GM21447 (cell line): ENCODE results near the gene UAP1.
"Not testable (repeated sequence)": the region's sequence is repeated elsewhere in the genome, so short reads cannot be mapped to it uniquely, and the experiment has no call there.

Source experiments
- ATAC-seq: cut with Tn5 transposase; IDR thresholded peaks from one replicate; pipeline ENCODE4 v1.9.1; 2021; ENCODE audit not compliant: unreplicated experiment

Gene UAP1

DNA sequence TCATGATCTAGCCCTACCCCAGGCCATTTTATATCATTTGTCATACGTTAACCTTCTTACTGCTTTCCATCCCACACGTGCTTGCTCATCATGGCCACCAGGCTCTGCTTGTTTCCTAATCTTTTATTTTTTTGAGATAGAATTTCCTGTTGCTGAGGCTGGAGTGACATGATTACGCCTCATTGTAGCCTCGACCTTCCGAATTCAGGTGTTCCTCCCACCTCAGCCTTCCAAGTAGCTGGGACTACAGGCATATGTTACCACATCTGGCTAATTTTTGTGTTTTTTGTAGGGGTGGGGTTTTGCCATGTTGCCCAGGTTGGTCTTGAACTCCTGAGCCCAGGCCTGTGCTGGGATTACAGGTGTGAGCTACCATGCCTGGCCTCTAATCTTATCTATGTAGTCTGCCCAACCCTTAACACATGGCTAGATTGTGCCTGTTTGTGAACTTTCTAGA, 3.3 kb downstream of the UAP1 start:
- no peak for ATAC-seq

DNA sequence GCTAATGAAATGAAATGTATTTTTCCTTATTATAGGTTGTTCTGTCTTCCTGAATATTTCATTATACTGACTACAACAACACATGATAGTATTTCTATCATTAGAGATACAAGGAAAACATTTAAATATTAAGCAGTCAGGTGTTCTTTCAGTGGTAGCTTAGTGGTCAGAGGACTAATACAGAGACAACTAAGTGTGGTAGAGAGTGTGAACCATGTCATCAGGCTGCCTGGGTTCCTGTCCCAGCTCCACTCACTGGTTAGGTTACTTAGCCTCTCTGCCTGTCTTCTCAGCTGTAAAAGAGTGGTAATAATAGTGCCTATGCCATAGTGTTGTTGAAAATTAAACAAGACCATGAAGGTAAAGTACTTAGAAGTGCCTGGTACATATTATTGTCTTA, 3.9 kb downstream of the UAP1 start:
- no peak for ATAC-seq

DNA sequence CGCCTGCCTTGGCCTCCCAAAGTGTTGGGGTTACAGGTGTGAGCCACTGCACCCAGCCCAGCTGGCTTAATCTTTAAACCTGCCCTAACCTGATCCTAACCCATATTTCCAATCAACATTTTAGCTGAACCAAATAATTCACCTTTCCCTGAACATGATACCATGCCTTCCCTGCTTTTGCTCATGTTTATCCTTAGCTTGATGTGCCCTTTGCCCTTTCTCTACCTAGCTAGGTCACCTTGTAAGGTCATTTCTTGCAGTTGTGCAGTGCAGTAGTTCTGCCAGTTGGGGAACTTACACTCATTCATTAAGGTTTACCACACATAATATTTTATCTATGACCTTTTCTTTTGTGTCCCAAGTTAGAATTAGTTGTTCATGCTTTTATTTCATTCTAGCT, 5.3 kb downstream of the UAP1 start:
- no peak for ATAC-seq

DNA sequence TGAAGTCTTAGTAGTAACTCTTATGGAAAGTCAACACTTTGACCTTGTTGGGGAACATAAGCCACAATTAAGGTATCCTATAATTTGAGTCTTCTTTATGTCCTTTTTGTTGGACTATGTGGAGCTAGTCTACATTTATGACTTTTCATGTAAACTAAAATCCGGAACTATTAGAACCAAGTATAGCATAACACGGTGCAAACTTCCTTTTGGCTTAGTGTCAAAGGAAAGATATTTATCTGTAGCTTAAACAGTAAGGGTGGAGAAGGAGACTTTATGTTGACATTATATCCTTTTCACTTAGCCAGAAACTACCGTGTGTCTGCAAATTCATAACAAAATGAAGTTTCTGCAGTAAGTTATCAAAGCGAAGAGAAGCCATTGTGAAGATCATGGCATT, 7.3 kb downstream of the UAP1 start:
- ATAC-seq, result no peak

DNA sequence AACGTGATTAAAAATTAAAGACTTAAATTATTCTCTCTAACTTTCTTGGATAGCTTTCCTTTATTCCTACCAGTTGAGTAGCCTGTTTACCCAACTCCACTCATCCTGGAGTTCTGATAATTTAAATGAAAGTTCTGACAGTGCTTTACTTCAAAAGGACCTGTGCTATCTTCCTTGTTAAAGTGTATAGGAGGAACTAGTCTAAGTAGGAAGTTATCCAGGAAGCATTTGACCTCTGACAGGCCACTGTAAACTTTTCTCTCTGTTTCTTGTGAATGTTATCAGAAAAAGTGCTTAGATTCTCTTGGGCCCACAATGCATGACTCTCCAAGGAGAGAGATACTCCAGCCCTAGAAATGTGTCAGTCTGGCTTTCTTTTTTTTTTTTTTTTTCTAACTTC, 9.2 kb downstream of the UAP1 start:
- no peak for ATAC-seq

DNA sequence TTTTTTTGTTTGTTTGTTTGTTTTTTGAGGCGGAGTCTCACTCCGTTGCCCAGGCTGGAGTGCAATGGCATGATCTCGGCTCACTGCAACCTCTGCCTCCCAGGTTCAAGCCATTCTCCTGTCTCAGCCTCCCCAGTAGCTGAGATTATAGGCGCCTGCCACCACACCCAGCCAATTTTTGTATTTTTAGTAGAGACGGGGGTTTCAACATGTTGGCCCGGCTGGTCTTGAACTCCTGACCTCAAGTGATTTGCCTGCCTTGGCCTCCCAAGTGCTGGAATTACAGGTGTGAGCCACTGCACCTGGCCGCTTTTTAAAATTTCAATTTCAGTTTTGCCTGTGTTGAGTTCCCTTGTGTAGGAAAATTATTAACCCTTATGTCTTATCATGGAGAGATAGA, 9.6 kb downstream of the UAP1 start:
- ATAC-seq, result not testable (repeated sequence)

DNA sequence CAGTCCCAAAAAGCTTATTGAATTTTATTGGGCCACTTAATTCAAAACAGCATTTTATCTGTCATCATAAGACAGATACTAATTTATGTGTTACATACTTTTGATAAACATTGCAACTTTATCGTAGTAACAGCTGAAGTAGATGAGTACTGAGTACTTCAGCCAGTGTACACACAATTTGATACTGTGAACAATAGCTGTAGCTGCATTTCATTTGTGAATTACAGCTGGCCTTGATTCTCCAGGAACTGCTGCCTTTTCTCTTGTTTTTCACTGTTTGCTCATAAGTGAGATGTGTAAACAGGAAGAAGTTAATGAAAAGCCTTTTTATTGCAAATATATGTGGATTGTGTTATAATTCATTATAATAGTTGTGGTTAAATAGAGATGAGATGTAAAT, 10.2 kb downstream of the UAP1 start:
- no peak for ATAC-seq

DNA sequence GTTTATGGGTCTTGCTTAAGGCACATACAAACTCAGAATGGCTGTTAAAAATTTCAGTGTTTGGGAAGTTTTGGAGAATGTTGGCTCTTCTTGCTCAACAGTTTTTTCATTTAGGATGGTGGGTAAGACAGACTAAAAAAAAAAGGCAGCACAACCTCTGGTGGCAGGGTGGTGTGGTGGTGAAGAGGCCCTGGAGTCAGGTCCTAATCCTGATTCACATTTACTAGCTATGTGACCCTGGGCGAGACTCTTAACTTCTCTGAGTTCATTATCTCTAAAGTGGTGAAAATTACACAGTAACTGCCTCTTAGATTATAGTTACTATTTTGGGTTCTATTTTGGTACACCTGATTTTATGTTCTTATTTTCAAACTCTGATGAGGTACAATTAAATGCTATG, 11.6 kb downstream of the UAP1 start:
- no peak for ATAC-seq

DNA sequence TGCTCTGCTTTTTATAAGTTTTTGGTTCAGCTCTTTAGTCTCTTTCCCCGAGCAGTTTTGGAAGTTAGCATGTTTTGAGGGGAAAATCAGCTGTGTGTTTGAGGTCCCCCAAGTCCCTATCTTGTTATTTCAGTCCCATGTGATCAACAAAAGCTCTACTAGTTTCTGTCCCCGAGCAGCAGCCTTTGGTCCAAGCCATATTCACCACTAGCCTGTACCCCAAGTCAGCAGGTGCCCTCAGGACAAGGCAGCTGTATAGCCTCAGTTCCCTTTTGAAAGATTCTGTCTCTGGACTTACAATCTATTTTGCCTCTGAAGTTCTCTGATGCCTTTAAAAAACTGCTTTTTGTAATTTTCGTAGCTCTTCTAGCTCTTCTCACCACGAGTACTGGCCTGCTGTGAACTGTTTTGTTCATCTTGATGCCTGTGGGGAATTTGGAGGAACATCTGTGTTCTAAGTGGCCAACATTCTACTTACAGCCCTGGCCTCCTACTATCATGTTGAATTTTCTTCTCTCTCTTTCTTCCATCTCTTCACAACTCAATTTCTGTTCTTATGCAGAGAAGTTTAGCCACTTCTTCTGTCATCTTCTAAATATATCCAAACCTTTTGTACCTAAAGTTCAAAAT, 16.7 kb downstream of the UAP1 start:
- ATAC-seq, result no peak

DNA sequence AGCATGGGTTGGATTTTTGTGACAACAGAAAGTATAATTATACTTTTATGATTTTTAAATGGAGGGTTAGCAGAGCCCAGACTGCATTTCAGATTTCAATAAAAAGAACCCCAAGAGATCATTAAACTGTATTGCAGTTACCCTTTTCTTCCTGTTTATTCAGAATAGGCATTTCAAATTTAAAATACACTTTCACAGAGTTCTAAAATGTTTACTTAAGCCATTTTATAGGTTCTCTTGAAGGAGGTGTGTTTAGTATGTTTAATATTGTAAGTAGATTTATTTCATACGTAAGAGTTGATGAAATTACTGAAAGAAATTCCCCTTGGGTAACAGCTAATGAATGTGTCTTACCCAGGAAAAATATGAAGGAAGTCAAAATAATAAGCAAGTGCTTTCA, 17.4 kb downstream of the UAP1 start:
- no peak for ATAC-seq

DNA sequence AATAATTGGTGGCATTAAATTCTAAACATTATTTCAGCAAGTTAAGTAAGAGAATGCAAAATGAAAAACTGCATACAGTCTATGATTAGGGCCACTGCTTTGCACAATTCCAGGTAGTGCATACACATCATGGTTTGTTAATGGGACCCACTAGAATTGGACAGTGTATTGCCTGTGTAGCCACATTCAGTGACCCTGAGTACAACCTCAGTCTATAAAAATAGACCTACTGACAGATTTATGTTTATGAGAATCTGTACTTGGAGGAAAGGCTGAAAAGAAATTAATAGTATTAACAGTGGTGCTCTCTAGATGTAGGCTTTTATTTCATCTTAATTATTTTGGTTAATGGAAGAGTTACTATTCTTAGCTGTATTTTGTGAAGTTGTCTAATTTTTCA, 18.8 kb downstream of the UAP1 start:
- ATAC-seq, result no peak

DNA sequence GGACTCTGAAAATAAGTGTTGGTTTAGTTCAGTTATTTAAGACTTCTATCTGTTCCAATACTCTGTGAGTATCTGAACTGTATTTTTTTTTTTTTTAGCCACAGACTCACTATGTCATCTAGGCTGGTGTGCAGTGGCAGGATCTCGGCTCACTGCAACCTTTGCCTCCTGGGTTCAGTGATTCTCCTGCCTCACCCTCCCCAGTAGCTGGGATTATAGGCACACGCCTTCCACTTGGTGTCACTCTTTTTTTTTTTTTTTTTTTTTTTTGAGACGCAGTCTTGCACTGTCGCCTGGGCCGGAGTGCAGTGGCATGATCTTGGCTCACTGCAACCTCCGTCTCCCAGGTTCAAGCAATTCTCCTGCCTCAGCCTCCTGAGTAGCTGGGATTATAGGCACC, 21.4 kb downstream of the UAP1 start:
- ATAC-seq, result not testable (repeated sequence)

DNA sequence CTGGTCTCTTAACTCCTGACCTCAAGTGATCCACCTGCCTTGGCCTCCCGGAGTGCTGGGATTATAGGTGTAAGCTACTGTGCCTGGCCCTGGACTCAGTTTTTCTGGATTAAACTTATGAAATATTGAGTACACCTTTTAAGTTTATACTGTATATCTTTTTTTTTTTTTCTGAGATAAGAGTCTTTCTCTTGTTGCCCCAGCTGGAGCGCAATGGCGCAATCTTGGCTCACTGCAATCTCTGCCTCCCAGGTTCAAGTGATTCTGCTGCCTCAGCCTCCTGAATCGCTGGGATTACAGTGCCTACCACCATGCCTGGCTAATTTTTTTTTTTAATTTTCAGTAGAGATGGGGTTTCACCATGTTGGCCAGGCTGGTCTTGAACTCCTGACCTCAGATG, 23.6 kb downstream of the UAP1 start:
- not testable (repeated sequence) for ATAC-seq

DNA sequence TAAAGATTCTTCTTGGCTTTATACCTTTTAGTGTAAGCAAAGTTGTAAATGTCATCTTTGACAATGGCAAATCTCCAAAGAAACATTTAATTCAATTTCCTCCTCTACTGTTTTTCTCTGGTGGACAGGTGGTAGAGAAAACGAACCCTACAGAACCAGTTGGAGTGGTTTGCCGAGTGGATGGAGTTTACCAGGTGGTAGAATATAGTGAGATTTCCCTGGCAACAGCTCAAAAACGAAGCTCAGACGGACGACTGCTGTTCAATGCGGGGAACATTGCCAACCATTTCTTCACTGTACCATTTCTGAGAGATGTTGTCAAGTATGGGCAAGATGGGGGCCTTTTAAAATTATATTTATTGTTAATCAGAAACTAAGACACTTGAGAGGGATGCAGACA, 25.8 kb downstream of the UAP1 start:
- ATAC-seq, result no peak

DNA sequence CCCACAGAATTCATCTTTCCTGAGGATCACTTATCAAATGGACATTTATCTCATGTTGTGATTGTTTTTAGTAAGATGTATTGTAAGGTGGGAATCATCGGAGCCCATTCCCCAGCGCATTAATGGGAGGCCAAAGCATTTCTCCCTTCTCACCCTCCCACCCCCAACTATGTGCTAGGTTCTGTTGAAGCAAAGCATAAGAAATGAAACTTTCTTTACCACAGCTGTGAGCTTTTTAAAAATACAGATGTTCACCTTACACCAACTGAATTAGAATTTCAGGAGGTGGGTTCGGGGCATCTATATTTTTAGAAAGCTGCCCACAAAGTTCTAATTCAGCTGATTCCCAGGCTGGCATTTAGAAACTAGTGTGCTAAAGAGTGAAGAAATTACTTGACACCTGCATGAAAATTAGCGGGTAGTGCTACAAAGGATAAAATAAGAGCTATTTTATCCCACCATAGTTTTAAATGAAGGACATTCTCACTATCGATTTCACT, 26.3 kb downstream of the UAP1 start:
- ATAC-seq, result no peak

DNA sequence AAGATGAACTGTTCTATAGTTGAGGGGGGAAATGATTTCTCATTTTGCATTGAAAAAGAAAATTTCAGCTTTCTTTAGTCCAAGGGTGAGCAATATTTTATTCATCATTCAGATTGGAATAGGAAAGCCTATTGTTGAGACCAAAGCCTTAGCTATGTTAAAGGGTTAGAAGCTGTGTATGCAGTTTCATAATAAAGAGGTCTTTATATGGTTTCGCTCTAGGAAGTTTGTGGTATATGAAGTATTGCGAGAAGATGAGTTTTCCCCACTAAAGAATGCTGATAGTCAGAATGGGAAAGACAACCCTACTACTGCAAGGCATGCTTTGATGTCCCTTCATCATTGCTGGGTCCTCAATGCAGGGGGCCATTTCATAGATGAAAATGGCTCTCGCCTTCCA, 28.6 kb downstream of the UAP1 start:
- no peak for ATAC-seq

DNA sequence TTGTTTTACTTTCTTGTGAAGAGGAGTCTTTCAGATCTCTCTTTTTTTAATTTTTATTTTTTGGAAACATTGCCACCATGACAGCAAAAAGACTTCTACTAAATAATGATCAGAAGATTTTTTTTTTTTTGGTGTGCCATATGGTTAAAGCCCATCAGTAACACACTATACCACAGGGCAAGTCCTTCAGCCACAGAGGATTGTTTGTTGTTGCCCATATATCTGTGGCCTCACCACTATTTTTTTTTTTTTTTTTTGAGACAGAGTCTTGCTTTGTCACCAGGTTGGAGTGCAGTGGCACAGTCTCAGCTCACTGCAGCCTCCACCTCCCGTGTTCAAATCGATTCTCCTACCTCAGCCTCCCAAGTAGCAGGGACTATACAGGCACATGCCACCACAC, 29.2 kb downstream of the UAP1 start:
- ATAC-seq, result no peak

DNA sequence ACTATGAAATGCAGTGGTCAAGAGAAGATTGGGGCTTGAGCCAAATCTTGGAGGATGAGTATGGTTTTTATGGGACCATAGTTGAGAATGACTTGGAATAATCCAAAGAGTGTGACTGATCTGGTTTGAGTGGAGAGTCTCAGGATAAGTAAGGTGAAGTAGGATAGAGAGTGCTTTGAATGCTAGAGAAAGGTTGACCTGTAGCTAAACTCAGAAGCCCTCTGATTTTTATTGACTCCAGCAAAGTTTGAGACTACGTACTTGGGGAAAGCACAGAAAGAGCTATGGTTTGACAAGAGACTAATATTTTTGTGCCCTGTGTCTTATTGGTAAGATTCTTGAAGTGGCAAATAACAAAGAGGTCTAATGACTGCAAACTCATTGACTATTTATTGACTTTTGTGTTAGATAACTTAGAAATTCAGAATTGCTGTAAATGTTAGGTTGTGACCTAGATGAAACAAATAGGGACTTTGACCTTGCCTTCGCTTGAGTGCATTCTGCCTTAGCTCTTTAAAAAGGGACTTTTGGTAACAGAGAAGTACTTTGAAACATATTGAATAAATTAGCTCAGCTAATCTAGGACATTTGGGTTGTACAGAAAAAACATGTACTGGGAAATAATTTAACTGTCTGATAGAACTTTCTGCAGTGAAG, 35.1 kb downstream of the UAP1 start:
- no peak for ATAC-seq

DNA sequence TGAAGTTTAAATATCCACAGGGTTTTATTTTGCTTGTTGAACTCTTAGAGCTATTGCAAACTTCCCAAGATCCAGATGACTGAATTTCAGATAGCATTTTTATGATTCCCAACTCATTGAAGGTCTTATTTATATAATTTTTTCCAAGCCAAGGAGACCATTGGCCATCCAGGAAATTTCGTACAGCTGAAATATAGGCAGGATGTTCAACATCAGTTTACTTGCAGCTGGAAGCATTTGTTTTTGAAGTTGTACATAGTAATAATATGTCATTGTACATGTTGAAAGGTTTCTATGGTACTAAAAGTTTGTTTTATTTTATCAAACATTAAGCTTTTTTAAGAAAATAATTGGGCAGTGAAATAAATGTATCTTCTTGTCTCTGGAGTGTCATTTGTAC, 37.9 kb downstream of the UAP1 start:
- no peak for ATAC-seq

DNA sequence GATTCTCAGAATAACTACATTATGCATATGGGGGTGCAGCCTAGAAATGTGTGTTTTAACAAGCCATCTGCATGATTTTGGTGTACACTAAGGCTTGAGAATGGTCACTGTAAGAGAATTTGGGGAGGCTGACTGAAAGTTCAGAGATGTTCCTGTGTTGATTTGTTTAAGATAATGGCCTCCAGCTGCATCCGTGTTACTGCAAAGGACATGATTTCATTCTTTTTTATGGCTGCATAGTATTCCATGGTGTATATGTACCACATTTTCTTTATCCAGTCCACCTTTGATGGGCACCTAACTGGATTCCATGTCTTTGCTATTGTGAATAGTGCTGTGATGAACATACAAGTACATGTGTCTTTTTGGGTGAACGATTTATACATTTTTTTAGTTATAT, 41.6 kb downstream of the UAP1 start:
- ATAC-seq, result not testable (repeated sequence)

DNA sequence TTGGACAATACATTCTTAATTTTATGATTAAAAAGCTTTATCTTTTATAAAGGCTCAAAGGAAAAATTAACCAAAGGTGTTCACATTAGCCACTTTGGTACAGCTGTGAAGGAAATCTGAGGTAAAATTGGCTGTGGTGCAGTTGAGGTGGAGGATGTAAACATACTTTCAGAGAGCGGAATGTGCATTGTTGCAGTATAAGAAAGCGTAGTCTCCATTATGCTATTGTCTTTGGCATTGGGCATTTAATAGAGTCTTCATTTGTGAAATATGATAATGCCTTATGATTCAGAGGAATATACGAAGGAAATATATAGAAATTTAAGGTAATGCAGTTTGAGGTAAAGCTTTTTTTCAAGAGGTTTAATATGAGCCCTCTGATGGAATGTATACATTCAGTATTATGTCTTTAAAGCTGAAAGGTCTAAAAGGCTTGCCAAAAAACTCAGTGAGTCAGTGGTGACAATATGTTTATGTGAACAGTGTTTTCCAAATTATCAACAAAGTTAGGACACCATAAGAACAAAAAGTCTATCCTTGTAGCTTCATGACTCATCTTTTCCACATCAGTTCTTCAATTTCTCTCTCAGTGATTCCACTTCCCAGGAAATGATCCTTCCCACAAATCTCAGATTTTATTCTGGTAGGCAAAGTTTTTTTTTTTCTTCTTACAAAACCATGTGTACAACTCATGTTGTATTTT, 43.9 kb downstream of the UAP1 start:
- no peak for ATAC-seq

DNA sequence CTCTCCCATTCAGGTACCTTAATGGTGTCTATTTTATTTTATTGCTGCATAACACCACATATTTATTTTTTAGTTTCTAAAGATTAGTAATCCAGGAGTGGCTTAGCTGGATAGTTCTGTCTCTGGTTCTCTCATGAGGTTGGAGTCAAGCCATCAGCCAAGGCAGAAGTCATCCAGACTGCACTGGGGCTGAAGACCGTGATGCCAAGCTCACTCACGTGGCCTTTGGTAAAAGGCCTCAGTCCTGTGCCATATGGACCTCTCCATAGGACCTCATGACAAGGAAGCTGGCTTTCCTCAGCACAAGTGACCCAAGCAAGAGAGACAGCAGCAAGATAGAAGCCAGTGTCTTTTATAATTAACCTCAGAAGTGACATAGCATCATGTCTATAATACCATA, 47.8 kb downstream of the UAP1 start:
- ATAC-seq, result no peak
